Common myeloid progenitor, CD34-positive (primary cell): Measurements from ENCODE around the gene DLEC1.

Source experiments
- CTCF ChIA-PET: fragments of 350-600 bp; sonication (Branson Sonifier 250); formaldehyde crosslinking; loops from one replicate; lab custom pipeline; 2021; ENCODE audit warnings: antibody characterized with exemption; lab: Charles Lee
- POLR2A ChIA-PET: fragments of 350-600 bp; sonication (Branson Sonifier 250); formaldehyde crosslinking; loops from one replicate; lab custom pipeline; 2021; ENCODE audit warnings: antibody characterized with exemption; lab: Charles Lee
- DNase-seq, 3 donors: peaks; one replicate each; pipeline versions ENCODE4 v3.0.0 to v3.0.0-alpha.2; 2013
- H3K27ac ChIP-seq, 2 experiments: 1 replicate in 1 of 2; 2 replicates in 1 of 2; pipeline ENCODE4 v1.7.0; 2013; ENCODE audit warnings: inconsistent platforms in 2 of 2, low read length in 2 of 2, mild to moderate bottlenecking in 2 of 2, low read depth in 1 of 2, moderate library complexity in 1 of 2; ENCODE audit not compliant: severe bottlenecking in 2 of 2, insufficient read depth in 1 of 2, poor library complexity in 1 of 2
- H3K27me3 ChIP-seq, 5 experiments: replicated peaks in 2 of 5; 1 replicate in 3 of 5; 2 replicates in 2 of 5; pipeline versions ENCODE4 v1.6.1 to v1.7.0; 2013; ENCODE audit warnings: low read length in 4 of 5, mild to moderate bottlenecking in 2 of 5, moderate library complexity in 2 of 5, inconsistent platforms in 1 of 5; ENCODE audit not compliant: insufficient read depth in 5 of 5, control insufficient read depth in 4 of 5
- H3K36me3 ChIP-seq, 4 experiments: 1 replicate in 2 of 4; 2 replicates in 2 of 4; pipeline versions ENCODE4 v1.6.1 to v1.7.0; 2013; ENCODE audit warnings: low read length in 3 of 4, control low read depth in 1 of 4, mild to moderate bottlenecking in 1 of 4; ENCODE audit not compliant: control insufficient read depth in 4 of 4, insufficient read depth in 4 of 4
- H3K4me1 ChIP-seq, 4 experiments: 1 replicate in 3 of 4; 2 replicates in 1 of 4; pipeline versions ENCODE4 v1.6.1 to v1.7.1; 2013; ENCODE audit warnings: low read length in 3 of 4, mild to moderate bottlenecking in 3 of 4, control low read depth in 1 of 4, inconsistent platforms in 1 of 4, moderate library complexity in 1 of 4; ENCODE audit not compliant: control insufficient read depth in 4 of 4, insufficient read depth in 4 of 4; ENCODE audit errors: control extremely low read depth in 1 of 4
- H3K4me3 ChIP-seq, 7 experiments: 1 replicate in 4 of 7; 2 replicates in 3 of 7; pipeline versions ENCODE4 v1.5.1 to v1.7.0; 2013; ENCODE audit warnings: mild to moderate bottlenecking in 7 of 7, low read length in 6 of 7, moderate library complexity in 6 of 7, inconsistent platforms in 2 of 7, low read depth in 2 of 7, control low read depth in 1 of 7; ENCODE audit not compliant: insufficient read depth in 4 of 7, control insufficient read depth in 1 of 7; ENCODE audit errors: extremely low read depth in 1 of 7
- H3K9me3 ChIP-seq, 5 experiments: 1 replicate in 4 of 5; 2 replicates in 1 of 5; pipeline versions ENCODE4 v1.6.1 to v1.7.1; 2013; ENCODE audit warnings: low read length in 4 of 5, mild to moderate bottlenecking in 2 of 5, inconsistent platforms in 1 of 5, low read depth in 1 of 5, moderate library complexity in 1 of 5; ENCODE audit not compliant: control insufficient read depth in 4 of 5, insufficient read depth in 2 of 5; ENCODE audit errors: control extremely low read depth in 1 of 5
- WGBS: methylation state at CpG from one replicate; pipeline ENCODE4 v1.1.5; 2013; ENCODE audit not compliant: insufficient coverage; 5-methylcytosine and 5-hydroxymethylcytosine counted together

The DLEC1 gene

DNA sequence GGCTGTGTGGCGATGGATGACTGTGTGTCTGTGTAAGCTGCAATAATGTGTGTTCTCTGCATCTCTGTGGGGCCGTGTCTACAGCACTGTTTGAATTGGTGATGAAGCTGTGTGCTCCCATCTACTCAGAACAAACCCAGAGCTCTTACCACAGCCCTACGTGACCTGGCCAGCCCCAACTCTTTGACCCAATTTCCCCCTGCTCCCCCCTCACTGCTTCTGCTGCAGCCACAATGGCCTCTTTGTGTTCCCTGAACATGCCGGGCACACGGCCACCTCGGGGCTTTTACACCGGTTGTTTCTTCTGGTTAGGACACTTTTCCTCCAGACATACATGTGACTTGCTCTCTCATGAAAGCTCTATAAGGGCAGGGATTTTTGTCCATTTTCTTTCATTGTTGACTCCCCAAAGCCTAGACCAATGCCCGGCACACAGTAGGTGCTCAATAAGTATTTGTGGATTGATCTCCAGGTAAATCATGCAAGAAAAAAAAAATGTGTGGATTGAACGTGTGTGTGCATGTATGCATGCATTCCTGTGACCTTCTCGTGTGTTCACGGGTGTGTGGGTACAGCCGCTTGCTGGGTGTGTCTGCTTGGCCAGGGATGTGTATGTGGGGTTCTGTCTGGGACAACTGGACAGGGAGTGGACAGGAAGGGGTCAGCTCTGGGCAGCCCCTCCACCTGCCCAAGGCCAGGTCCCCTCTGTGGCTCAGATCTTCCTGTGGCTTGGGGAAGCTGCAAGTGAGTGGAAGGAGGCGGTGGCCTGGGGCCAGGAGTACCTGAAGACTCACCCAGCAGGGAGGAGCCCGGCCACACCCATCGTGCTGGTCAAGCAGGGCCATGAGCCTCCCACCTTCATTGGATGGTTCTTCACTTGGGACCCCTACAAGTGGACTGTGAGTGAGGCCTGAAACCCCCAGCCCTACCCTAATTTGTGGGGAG, 33.7 kb upstream of the DLEC1 start:
- CTCF ChIA-PET: interaction anchor here (1.0 to 5.6 kb wide), 7 partner anchors 10 to 44 kb away, joined by 3 to 50 read pairs (median 4); partner anchors contain the start of gene DLEC1
- Histone ChIP-seq H3K27ac (no peak overlapping the region), H3K4me3 (no peak overlapping the region), H3K27me3 (no peaks in the 10 kb centered on the region), H3K9me3 (no peaks in the 10 kb centered on the region), H3K4me1 (no peaks in the 10 kb centered on the region), H3K36me3 (peaks cover 9 to 81% (median 50%) of the 10 kb centered on the region in 4 experiments)
- no peak for DNase-seq
- POLR2A ChIA-PET: no interaction called here
- 92% methylated on average over 12 of the region's 15 CpGs for WGBS

DNA sequence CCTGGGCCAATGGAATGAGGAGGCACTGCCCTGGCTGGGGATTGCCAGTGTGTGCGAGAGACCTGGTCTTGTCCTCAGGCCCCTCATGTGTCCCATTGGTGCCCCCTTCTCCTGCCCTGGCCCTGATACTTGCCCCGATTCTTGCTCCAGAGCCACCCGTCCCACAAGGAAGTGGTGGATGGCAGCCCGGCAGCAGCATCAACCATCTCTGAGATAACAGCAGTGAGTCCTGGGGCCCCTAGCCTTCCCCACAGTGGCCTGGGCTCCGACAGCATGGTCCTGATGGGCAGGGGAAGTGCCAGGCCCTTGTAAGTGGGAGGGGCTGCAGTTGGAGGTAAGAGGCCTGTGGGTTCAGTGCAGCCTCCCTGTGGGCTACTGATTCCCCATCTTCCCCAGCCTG, 33.0 kb upstream of the DLEC1 start:
- H3K36me3 ChIP-seq: peaks cover 9 to 75% (median 46%) of the 10 kb centered on the region in 4 experiments

DNA sequence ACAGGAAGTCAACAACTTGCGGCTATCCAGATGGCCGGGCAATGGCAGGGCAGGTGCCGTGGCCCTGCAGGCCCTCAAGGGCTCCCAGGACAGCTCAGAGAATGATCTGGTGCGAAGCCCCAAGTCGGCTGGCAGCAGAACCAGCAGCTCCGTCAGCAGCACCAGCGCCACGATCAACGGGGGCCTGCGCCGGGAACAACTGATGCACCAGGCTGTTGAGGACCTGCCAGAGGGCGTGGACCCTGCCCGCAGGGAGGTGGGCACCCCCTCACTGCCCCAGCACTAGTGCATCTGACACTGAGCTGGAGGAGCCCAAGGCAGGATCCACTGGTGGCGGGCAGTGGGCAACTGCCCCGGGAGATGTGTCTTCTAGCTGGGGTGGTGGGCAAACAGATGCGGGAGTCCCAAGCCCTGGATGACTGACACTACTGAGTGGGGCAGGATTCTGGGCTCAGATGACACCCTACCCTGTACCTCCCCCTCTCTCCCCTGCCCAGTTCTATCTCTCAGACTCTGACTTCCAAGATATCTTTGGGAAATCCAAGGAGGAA, 32.5 kb upstream of the DLEC1 start:
- no peak overlapping the region for H3K27ac ChIP-seq
- no peaks in the 10 kb centered on the region for H3K27me3 ChIP-seq
- peaks cover 9 to 70% (median 41%) of the 10 kb centered on the region in 4 experiments for H3K36me3 ChIP-seq
- no peak for DNase-seq
- no peak overlapping the region for H3K4me3 ChIP-seq
- H3K9me3 ChIP-seq: no peaks in the 10 kb centered on the region
- ChIA-PET POLR2A (interaction anchor here (0.7 kb wide), 1 partner anchor 9 kb away, joined by 3 read pairs; no protein-coding TSS in a partner anchor), CTCF (interaction anchor here (1.0 to 2.0 kb wide), 4 partner anchors 9 to 50 kb away, joined by 3 to 4 read pairs (median 4); no protein-coding TSS in a partner anchor)
- 91% methylated on average over 15 of the region's 16 CpGs for WGBS
- no peaks in the 10 kb centered on the region for H3K4me1 ChIP-seq

More for the DNA sequence above, 33.0 kb upstream of the DLEC1 start:
- 88% methylated on average over 4 of the region's 5 CpGs for WGBS
- Histone ChIP-seq H3K4me3 (no peak overlapping the region), H3K4me1 (no peaks in the 10 kb centered on the region), H3K9me3 (no peaks in the 10 kb centered on the region), H3K27ac (no peak overlapping the region), H3K27me3 (no peaks in the 10 kb centered on the region)
- CTCF ChIA-PET: interaction anchor here (1.0 to 5.6 kb wide), 6 partner anchors 8 to 50 kb away, joined by 3 to 50 read pairs (median 4); partner anchors contain the start of gene DLEC1
- POLR2A ChIA-PET: no interaction called here
- DNase-seq: no peak

DNA sequence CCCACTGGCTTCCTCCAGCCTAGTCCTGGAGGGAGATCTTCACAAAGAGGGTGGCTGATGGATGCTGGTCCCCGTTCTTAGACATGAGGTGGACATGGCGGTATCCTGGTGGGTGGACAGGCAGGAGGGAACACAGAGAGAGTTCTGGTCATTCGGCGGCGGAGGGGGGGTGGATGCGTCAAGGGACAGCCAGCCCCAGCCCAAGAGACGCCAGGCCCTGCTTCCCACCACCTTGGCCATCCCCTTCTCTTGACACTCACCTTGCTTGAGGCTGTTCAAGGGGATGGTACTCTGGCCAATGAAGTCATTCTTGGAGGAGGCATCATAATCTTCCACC, 31.3 kb upstream of the DLEC1 start:
- peaks cover 9 to 58% (median 31%) of the 10 kb centered on the region in 4 experiments for H3K36me3 ChIP-seq
- no peak for DNase-seq
- ChIA-PET CTCF (interaction anchor here (1.0 kb wide), 1 partner anchor 35 kb away, joined by 3 read pairs; no protein-coding TSS in a partner anchor), POLR2A (no interaction called here)
- H3K4me1 ChIP-seq: no peaks in the 10 kb centered on the region
- no peak overlapping the region for H3K4me3 ChIP-seq
- 98% methylated on average over 5 of the region's 7 CpGs for WGBS
- H3K27ac ChIP-seq: no peak overlapping the region
- H3K9me3 ChIP-seq: no peaks in the 10 kb centered on the region
- no peaks in the 10 kb centered on the region for H3K27me3 ChIP-seq

DNA sequence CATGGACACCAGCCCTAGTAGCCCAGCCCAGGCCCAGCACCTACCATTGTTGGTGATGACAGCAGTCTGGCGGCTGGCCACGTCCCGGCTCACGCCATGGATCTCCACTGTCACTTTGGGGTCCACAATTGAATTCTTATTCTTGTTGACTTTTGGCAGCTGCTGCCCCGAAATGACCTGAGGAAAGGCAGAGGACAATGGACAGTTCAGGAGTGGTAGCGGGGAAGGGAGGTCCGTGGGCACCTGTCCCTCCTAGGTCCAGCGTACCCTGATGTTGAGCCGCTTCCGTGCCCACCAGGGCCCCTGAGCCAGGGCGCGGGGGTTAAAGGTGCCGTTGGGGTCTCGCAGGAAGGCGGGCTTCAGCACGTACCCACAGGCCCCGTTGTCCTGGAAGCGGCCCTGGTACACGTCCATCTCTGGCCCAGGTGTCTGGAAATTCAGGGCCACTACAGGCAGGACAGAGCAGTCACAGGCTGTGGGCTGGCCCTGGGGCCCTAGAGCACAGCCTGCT, 30.8 kb upstream of the DLEC1 start:
- WGBS: 95% methylated on average over 19 of the region's 19 CpGs
- H3K4me3 ChIP-seq: no peak overlapping the region
- H3K27ac ChIP-seq: no peak overlapping the region
- H3K36me3 ChIP-seq: peaks cover 9 to 52% (median 31%) of the 10 kb centered on the region in 4 experiments
- no peak for DNase-seq
- H3K27me3 ChIP-seq: no peaks in the 10 kb centered on the region
- H3K4me1 ChIP-seq: no peaks in the 10 kb centered on the region
- ChIA-PET CTCF (interaction anchor here (0.6 kb wide), 1 partner anchor 10 kb away, joined by 3 read pairs; no protein-coding TSS in a partner anchor), POLR2A (no interaction called here)
- no peaks in the 10 kb centered on the region for H3K9me3 ChIP-seq

DNA sequence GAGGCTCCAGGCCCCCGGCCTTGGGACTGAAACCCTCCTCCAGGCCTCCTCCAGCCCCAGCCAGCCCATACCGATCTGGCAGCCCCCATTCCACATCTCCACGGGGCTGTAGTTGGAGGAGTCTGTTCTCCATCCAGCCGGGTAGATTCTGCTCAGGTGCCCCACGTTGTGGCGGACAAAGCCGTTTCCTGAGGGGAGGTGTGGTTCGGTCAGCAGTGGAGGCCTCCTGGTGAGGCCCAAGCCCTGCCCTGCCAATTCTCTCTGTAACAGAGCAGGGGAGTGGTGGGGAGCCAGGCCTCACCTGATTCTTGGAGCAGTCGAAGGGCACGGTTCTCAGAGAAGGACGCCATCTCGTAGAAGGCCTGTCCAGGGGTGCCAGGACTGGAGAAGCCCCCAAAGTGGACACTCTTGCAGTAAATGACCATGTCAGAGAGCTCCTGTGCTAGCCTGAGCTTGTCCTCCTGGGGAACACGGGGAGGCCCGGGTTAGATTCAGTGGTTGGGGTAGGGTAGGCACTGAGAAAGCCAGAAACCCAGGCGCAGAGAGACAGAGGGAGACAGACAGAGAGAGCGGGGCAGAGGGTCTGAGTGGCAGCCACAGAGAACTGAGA, 29.9 kb upstream of the DLEC1 start:
- H3K36me3 ChIP-seq: peaks cover 9 to 46% (median 29%) of the 10 kb centered on the region in 4 experiments
- POLR2A ChIA-PET: no interaction called here
- CTCF ChIA-PET: interaction anchor here (0.6 to 1.2 kb wide), 2 partner anchors 11 to 34 kb away, joined by 3 read pairs; no protein-coding TSS in a partner anchor

More for the DNA sequence above, 29.9 kb upstream of the DLEC1 start:
- no peak overlapping the region for H3K4me3 ChIP-seq
- H3K9me3 ChIP-seq: no peaks in the 10 kb centered on the region
- H3K27me3 ChIP-seq: no peaks in the 10 kb centered on the region
- no peak for DNase-seq
- 97% methylated on average over 12 of the region's 16 CpGs for WGBS
- H3K4me1 ChIP-seq: no peaks in the 10 kb centered on the region
- no peak overlapping the region for H3K27ac ChIP-seq
